ENCODE measurements around the gene MAN1B1. TPM values are rescaled to one million over a fixed set of nuclear protein-coding genes. Genes with fewer than 3 reads are reported as not detected.
"Not testable (repeated sequence)": the region's sequence is repeated elsewhere in the genome, so short reads cannot be mapped to it uniquely, and the experiment has no call there.

Gene MAN1B1
- total and polyA plus RNA-seq, 3 experiments from 2014 or later = 31.9 to 39.3 (median 32.7) TPM

DNA sequence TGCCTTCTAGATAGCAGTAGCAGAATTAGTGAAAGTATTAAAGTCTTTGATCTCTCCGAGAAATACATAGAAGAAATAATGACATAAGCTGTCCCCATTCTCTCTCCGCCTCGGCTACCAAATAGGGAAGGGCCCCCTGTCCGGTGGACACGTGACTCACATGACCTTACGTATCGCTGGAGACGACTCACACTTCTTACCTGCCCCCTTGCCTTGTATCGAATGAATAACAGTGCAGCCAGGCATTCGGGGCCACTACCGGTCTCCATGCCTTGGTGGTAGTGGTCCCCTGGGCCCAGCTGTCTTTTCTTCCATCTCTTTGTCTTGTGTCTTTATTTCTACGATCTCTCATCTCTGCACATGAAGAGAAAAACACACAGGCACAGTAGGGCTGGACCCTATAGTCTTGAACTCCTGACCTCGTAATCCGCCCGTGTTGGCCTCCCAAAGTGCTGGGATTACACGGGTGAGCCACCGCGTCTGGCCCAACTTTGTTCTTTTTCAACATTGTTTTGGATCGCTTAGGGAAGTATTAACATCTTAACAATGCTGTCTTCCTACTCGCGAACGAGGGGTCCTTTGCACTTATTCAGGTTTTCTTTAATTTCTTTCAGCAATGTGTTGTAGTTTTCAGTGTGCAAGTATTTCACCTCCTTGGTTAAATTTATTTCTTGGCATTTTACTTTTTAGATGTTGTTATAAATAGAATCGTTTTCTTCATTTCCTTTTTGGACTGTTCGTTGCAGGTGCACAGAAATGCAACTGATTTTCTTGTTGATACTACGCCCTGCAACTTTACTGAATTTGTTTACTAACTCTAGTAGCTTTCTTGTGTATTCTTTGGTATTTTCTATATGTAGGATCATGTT is 35.4 kb downstream of the MAN1B1 start:
- peak overlapping the region in 2 of 8 donors; percentile 0 to 76 for H3K27ac Mint-ChIP-seq
- POLR2A ChIA-PET; H3K9me3 Mint-ChIP-seq; DNase-seq; H3K27ac ChIP-seq (ENCODE audit: low read depth, low read length); H3K27me3 Mint-ChIP-seq; H3K27me3 ChIP-seq (ENCODE audit: insufficient read depth, low read length, poor library complexity, severe bottlenecking); H3K4me3 ChIP-seq (ENCODE audit: low read length); H3K9me3 ChIP-seq (ENCODE audit: low read length); H3K4me1 ChIP-seq (ENCODE audit: insufficient read depth, low read length); H3K36me3 ChIP-seq (ENCODE audit: insufficient read depth, low read length); H3K36me3 Mint-ChIP-seq: not testable (repeated sequence)
- CTCF ChIA-PET = interaction anchor here (1.0 to 5.5 kb wide), 3 partner anchors 104 to 118 kb away, joined by 3 to 30 read pairs (median 8); partner anchors contain the start of genes CYSRT1 and RNF224
- peaks cover 6 to 14% (median 12%) of the 10 kb centered on the region in 3 donors for H3K4me1 Mint-ChIP-seq
- peak overlapping the region in 1 of 7 donors; percentile 3 for H3K4me3 Mint-ChIP-seq

DNA sequence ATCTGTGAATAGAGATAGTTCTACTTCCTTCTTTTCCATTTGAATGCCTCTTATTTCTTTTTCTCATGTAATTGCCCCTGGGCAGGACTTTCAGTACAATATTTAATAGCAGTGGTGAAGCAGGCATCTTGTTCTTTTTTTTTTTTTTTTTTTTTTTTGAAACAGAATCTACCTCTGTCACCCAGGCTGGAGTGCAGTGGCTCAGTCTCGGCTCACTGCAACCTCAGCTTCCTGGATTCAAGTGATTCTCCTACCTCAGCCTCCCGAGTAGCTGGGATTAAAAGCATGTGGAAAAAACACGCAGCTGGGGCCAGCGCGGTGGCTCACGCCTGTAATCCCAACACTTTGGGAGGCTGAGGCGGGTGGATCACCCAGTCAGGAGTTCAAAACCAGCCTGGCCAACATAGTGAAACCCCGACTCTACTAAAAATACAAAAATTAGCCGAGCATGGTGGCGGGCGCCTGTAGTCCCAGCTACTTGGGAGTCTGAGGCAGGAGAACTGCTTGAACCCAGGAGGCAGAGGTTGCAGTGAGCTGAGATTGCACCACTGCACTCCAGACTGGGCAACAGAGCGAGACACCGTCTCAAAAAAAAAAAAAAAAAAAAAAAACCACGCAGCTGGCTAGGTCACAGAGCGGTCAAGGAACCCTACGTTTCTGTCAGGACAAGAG is 36.1 kb downstream of the MAN1B1 start:
- peaks cover 14 to 21% (median 19%) of the 10 kb centered on the region in 3 donors for H3K4me1 Mint-ChIP-seq
- H3K27me3 ChIP-seq (ENCODE audit: insufficient read depth, low read length, poor library complexity, severe bottlenecking); H3K36me3 Mint-ChIP-seq; H3K27ac ChIP-seq (ENCODE audit: low read depth, low read length); H3K4me3 ChIP-seq (ENCODE audit: low read length); H3K27me3 Mint-ChIP-seq; H3K9me3 ChIP-seq (ENCODE audit: low read length); DNase-seq; H3K9me3 Mint-ChIP-seq; H3K36me3 ChIP-seq (ENCODE audit: insufficient read depth, low read length): not testable (repeated sequence)
- peak overlapping the region in 1 of 8 donors; percentile 0 for H3K27ac Mint-ChIP-seq
- POLR2A ChIA-PET = interaction anchor here (0.6 kb wide), 1 partner anchor 121 kb away, joined by 3 read pairs; no protein-coding TSS in a partner anchor
- H3K4me3 Mint-ChIP-seq = peak overlapping the region in 1 of 7 donors; percentile 3
- peaks cover 14% of the 10 kb centered on the region for H3K4me1 ChIP-seq (ENCODE audit: insufficient read depth, low read length)
- CTCF ChIA-PET = interaction anchor here (1.0 to 5.5 kb wide), 3 partner anchors 103 to 117 kb away, joined by 3 to 30 read pairs (median 8); partner anchors contain the start of genes CYSRT1 and RNF224

DNA sequence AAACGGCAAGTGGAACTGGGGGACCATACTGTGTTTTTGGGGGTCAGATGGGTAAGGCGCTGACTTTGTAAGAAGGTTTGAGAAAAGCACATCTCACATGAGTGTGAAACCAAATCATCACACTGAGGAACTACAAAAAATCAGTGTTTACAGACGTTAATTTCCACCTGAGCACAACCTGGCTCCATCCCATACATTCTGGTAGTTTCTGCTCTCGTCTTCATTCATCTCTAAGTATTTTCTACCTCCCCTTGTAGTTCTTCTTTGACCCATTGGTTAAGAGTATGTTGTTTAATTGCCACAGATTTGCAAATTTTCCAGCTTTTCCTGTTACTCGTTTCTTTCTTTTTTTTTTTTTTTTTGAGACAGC is 36.7 kb downstream of the MAN1B1 start:
- Mint-ChIP-seq H3K27me3 (no peaks in the 10 kb centered on the region), H3K4me3 (no peak overlapping the region), H3K36me3 (no peaks in the 10 kb centered on the region), H3K9me3 (no peaks in the 10 kb centered on the region), H3K4me1 (peaks cover 19 to 27% (median 25%) of the 10 kb centered on the region in 3 donors), H3K27ac (no peak overlapping the region)
- Histone ChIP-seq H3K4me1 (ENCODE audit: insufficient read depth, low read length) (peaks cover 19% of the 10 kb centered on the region), H3K9me3 (ENCODE audit: low read length) (no peaks in the 10 kb centered on the region), H3K27me3 (ENCODE audit: insufficient read depth, low read length, poor library complexity, severe bottlenecking) (no peaks in the 10 kb centered on the region), H3K27ac (ENCODE audit: low read depth, low read length) (no peak overlapping the region), H3K36me3 (ENCODE audit: insufficient read depth, low read length) (no peaks in the 10 kb centered on the region), H3K4me3 (ENCODE audit: low read length) (no peak overlapping the region)
- CTCF ChIA-PET = interaction anchor here (2.8 to 5.5 kb wide), 2 partner anchors 103 to 117 kb away, joined by 8 to 30 read pairs; partner anchors contain the start of genes CYSRT1 and RNF224
- POLR2A ChIA-PET = interaction anchor here (0.6 kb wide), 1 partner anchor 121 kb away, joined by 3 read pairs; no protein-coding TSS in a partner anchor
- DNase-seq = no peak

DNA sequence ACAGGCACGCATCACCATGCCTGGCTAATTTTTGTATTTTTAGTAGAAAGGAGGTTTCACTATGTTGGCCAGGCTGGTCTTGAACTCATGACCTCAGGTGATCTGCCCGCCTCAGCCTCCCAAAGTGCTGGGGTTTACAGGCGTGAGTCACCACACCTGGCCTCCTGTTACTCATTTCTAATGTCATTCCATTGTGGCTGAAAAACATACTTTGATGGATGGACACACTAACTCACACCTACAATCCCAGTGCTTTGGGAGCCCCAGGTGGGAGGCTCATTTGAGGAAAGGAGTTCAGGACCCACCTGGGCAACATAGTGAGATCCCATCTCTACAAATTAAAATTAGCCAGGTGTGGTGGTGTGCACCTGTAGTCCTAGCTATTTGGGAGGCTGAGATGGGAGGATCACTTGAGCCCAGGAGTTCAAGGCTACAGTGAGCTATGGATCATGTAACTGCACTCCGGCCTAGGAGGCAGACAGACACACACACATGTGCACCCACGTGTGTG is 37.2 kb downstream of the MAN1B1 start:
- CTCF ChIA-PET = interaction anchor here (2.8 to 5.5 kb wide), 2 partner anchors 102 to 116 kb away, joined by 8 to 30 read pairs; partner anchors contain the start of genes CYSRT1 and RNF224
- H3K27me3 ChIP-seq (ENCODE audit: insufficient read depth, low read length, poor library complexity, severe bottlenecking); H3K4me3 Mint-ChIP-seq; POLR2A ChIA-PET; DNase-seq; H3K27ac ChIP-seq (ENCODE audit: low read depth, low read length); H3K27me3 Mint-ChIP-seq; H3K4me3 ChIP-seq (ENCODE audit: low read length); H3K9me3 ChIP-seq (ENCODE audit: low read length); H3K36me3 Mint-ChIP-seq; H3K36me3 ChIP-seq (ENCODE audit: insufficient read depth, low read length); H3K9me3 Mint-ChIP-seq: not testable (repeated sequence)
- H3K4me1 Mint-ChIP-seq = peaks cover 24 to 30% (median 29%) of the 10 kb centered on the region in 3 donors
- peaks cover 25% of the 10 kb centered on the region for H3K4me1 ChIP-seq (ENCODE audit: insufficient read depth, low read length)
- peak overlapping the region in 1 of 8 donors; percentile 60 for H3K27ac Mint-ChIP-seq

DNA sequence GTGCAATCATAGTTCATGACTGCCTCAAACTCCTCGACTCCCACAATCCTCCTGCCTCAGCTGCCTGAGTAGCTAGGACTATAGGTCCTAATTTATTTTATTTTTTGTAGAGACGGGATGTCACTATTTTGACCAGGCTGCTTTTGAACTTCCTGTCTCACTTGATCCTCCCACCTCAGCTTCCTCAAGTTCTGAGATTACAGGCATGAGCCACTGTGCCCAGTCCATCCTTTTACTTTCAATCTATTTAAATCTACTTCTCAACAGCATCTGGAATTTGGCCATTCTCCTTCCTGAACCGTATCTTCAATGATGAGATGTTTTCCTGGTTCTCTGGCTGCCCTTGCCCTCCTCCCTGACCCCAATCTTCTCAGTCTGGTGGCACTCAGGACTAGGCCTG is 40.0 kb downstream of the MAN1B1 start:
- POLR2A ChIA-PET = interaction anchor here (1.4 kb wide), 1 partner anchor 97 kb away, joined by 9 read pairs; no protein-coding TSS in a partner anchor
- Histone ChIP-seq H3K36me3 (ENCODE audit: insufficient read depth, low read length) (no peaks in the 10 kb centered on the region), H3K27ac (ENCODE audit: low read depth, low read length) (peak overlapping the region; percentile 81), H3K9me3 (ENCODE audit: low read length) (no peaks in the 10 kb centered on the region), H3K4me3 (ENCODE audit: low read length) (peak overlapping the region; percentile 78), H3K4me1 (ENCODE audit: insufficient read depth, low read length) (peaks cover 25% of the 10 kb centered on the region), H3K27me3 (ENCODE audit: insufficient read depth, low read length, poor library complexity, severe bottlenecking) (no peaks in the 10 kb centered on the region)
- DNase-seq = no peak
- Mint-ChIP-seq H3K4me1 (peaks cover 27 to 36% (median 30%) of the 10 kb centered on the region in 3 donors), H3K27me3 (no peaks in the 10 kb centered on the region), H3K36me3 (peaks cover 0 to 6% (median 0%) of the 10 kb centered on the region in 3 donors), H3K27ac (peak overlapping the region; percentile 70 to 98 (median 92)), H3K9me3 (peaks cover 0 to 3% (median 0%) of the 10 kb centered on the region in 5 donors), H3K4me3 (peak overlapping the region; percentile 79 to 94 (median 89))
- CTCF ChIA-PET = interaction anchor here (0.9 to 1.5 kb wide), 5 partner anchors 14 to 92 kb away, joined by 3 to 6 read pairs (median 3); no protein-coding TSS in a partner anchor

DNA sequence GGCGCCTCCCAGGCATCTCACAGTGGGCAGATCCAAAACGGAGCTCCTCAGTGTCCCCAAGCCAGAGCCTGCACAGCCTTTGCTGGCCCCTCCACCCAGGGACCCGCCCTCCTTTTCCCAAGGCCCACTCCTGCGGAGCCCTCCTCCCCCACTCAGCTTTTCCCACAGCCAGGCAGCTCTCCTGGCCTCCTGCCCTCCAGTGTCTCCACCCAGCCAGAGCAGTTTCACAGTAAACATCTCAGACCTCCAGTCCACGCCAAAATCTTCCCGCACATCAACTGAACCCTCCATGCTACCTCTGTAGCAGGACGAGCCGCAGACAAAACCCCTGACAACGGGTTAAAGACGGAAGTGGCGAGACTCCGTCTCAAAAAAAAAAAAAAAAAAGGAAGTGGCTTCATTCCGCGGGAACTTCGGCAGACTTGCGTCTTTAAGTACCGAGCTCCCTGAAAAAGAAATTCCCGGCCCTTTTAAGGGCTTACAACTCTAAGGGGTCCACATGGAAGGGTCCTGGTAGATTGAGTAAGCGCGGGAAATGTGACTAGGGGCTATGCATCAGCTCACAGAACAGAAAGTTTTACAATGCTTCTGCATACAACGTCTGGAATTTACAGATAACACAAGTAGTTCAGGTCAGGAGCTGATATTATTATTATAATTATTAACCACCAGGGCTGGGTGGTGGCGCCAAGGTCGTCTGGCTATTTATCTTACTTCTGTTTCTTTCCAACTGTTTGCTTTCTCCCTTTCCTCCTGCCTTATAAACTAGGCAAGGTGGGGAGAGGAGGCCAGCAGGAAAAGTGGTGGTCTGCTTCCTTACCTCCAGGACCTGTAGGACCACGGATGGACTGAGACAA is 40.7 kb downstream of the MAN1B1 start:
- Mint-ChIP-seq H3K9me3 (peaks cover 0 to 3% (median 0%) of the 10 kb centered on the region in 5 donors), H3K4me3 (peak overlapping the region; percentile 79 to 94 (median 89)), H3K27me3 (peaks cover 0 to 3% of the 10 kb centered on the region in 2 donors), H3K27ac (peak overlapping the region; percentile 92 to 98 (median 96)), H3K4me1 (peaks cover 27 to 36% (median 30%) of the 10 kb centered on the region in 3 donors), H3K36me3 (peaks cover 0 to 6% (median 0%) of the 10 kb centered on the region in 3 donors)
- Histone ChIP-seq H3K4me1 (ENCODE audit: insufficient read depth, low read length) (peaks cover 25% of the 10 kb centered on the region), H3K4me3 (ENCODE audit: low read length) (peak overlapping the region; percentile 78), H3K27ac (ENCODE audit: low read depth, low read length) (peak overlapping the region; percentile 81), H3K9me3 (ENCODE audit: low read length) (no peaks in the 10 kb centered on the region), H3K36me3 (ENCODE audit: insufficient read depth, low read length) (no peaks in the 10 kb centered on the region), H3K27me3 (ENCODE audit: insufficient read depth, low read length, poor library complexity, severe bottlenecking) (no peaks in the 10 kb centered on the region)
- DNase-seq = peak; percentile 16 to 62 (median 40)
- CTCF ChIA-PET = interaction anchor here (0.7 to 1.9 kb wide), 8 partner anchors 13 to 135 kb away, joined by 3 to 6 read pairs (median 3); partner anchors contain the start of gene SAPCD2
- POLR2A ChIA-PET = interaction anchor here (0.6 to 1.4 kb wide), 5 partner anchors 49 to 161 kb away, joined by 3 to 9 read pairs (median 3); partner anchors contain the start of gene TPRN

Measured in CD8-positive, alpha-beta memory T cell (primary cell).